GM12874 (cell line): ENCODE results near the gene IGLL5.

Experiments used
- TF ChIP-seq, protein P1 (sequence below): IDR thresholded peaks from 2 replicates; pipeline ENCODE4 v1.5.1; 2011; ENCODE audit warnings: low read depth, mild to moderate bottlenecking, control low read depth, low read length, moderate library complexity; ENCODE audit not compliant: insufficient read depth

Gene IGLL5

DNA sequence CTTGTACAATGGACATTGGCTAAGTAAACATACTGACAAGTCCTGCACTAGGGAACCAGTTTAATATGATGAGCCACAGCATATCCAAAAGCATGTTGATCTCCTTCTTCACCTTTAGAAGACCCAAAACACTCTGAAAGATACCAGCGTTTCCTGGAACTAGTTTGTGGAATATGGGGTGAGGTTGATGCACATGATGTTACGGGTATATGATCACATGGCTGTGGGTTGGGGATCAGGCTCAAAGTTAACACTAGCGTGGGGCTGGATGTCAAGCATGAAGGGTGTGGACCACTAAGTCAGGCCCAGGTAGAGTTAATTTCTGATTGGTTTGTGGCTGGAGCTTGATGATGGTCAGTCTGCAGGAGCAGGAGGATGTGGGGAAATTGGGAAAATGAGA lies 9.0 kb downstream of the IGLL5 start:
- TF ChIP-seq, protein P1, sequence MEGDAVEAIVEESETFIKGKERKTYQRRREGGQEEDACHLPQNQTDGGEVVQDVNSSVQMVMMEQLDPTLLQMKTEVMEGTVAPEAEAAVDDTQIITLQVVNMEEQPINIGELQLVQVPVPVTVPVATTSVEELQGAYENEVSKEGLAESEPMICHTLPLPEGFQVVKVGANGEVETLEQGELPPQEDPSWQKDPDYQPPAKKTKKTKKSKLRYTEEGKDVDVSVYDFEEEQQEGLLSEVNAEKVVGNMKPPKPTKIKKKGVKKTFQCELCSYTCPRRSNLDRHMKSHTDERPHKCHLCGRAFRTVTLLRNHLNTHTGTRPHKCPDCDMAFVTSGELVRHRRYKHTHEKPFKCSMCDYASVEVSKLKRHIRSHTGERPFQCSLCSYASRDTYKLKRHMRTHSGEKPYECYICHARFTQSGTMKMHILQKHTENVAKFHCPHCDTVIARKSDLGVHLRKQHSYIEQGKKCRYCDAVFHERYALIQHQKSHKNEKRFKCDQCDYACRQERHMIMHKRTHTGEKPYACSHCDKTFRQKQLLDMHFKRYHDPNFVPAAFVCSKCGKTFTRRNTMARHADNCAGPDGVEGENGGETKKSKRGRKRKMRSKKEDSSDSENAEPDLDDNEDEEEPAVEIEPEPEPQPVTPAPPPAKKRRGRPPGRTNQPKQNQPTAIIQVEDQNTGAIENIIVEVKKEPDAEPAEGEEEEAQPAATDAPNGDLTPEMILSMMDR, result no peak

DNA sequence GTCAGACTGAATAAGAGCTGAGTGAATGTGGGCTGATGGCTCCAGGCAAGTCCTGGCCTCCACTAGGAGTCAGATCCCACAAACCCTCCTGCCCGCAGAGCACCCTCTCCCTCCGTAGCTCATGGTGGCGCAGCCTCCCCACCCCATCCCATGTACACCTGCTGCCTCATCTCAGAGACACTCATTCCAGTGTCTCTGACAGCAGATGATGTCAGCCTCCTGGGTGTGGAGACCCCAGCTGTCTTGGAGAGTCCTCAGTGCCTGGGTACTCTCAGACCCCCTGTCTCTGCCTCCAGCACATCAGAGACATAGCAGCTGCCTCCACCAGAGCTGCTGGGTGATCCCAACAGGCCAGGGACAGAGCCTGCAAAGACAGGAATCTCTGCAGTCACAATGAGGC lies 9.5 kb downstream of the IGLL5 start:
- TF ChIP-seq, protein P1, result no peak

DNA sequence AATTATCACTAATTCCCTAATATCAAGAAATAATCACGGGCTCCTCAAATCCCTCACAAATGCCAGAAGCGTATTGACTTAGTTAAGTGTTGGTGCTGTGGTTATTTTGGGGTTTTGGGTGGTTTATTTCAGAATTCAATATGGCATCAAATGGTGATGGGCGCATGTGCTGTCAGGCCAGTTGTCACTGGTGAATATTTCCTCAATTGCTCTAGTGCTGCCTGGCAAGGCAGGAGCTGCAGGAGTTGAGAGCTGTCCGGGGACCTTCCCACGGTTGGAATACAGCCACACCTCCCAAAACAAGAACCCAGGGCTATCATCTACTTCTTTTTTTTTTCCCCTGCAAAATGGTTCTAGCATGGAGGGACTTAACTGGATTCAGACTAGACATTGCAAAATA lies 10.3 kb downstream of the IGLL5 start:
- TF ChIP-seq, protein P1, result no peak

DNA sequence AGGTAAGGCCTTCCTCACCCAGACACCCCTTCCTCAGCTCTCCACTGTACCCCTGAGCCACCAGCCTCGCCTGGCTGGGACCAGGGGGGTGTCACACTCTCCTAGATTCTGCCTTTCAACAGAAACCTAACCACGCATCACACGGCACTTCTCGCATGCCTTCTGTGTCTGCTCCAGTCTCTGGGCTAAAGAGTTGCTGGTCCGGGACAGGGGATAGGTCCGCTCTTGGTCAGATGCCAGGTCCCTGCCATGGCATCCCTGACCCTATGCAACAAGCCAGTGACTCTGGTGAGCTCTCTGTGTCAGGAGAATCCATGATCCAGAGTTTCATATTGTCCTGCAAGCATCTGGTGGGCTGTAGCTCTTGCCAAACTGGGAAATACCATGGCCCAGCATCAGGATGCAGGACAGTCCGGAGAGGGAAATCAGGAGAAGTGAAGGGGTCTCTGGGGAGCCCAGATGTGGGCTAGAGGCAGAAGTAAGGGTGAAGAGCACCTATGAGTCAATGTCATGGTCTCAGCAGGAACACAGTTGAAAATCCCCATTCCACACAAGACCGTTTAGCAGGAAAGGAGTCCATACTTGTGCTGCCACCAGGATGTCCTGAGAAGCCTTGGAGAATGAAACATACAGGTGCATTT lies 14.1 kb downstream of the IGLL5 start:
- TF ChIP-seq, protein P1, result no peak

DNA sequence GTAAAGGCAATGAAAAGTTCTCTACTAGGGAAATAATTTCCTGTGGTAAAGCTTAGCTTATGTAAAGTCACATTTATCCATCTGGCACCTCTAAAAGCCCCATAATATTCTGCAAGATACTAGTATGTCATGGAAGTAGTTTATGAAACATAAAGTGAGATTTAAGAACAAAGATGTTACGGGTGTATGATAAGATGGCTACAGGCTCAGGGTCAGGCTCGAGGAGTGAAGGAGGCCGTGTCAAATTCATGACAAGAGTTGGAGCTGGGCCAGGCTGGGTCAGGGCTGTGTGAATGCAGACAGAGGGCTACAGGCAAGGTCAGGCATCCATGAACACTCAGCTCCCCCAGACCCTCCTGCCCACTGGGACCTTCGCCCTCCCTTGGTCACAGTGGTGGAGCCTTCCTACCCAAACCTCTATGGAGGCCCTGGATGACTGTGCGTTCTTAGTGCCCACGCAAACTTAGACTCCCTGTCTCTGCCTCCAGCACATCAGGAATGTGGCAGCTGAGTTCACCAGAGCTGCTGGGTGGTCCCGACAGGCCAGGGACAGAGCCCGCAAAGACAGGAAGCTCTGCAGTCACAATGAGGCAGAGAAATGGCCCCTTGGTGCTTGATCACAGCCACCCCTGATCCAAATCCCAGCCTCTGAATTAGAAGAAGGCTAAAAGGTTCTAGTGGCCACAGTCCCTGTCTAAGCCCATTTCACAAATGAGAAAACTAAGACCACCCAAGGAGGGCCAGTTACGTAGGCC lies 14.8 kb downstream of the IGLL5 start:
- TF ChIP-seq, protein P1, result no peak

DNA sequence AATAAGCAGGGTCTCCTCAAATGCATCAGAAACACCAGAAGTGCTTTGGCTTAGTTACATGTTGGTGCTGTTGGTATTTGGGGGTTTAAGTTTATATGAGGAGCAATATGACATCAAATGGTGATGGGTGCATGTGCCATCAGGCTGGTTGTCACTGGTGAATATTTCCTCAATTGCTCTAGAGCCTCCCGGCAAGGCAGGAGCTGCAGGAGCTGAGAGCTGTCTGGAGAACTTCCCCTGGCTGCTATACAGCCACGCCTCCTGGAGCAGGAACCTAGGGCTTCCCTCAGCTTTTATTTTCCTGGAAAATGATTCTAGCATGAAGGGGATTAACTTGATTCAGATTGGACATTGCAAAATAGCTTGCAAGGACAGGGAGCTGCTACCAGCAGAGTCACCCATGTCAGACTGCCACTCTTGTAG lies 15.8 kb downstream of the IGLL5 start:
- TF ChIP-seq, protein P1, result no peak

DNA sequence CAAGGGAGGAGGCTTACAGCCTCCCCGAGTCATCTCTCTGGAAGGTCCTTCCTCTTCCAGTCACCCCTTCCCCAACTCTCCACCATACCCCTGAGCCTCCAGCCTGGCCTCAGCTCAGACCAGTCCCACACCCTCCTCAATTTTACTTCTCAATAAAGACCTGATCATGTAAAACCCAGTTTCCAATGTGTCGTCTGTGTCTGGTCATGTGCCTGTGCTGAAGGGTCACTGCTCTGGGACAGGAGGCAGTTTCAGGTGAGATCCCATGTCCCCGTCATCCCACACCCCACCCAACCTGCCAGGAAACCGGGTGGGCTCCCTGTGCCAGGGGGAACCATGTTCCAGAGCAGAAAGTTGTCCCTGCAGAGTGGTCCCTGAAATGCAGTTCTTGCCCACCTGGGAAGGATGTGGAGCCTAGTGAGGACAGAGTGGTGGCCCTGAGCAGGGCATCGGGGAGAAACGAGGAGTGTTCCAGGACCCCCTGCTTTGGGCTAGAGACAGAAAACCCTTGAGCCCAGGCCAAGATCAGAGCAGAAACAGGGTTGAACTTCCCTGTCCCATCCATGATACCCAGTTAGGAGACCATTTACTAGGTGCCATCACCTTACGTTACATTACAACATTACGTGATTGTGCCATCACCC lies 19.4 kb downstream of the IGLL5 start:
- TF ChIP-seq, protein P1, result no peak
